Lower lobe of right lung (tissue), 2 donors: ENCODE results near the gene SRD5A2. TPM values are rescaled to one million over a fixed set of nuclear protein-coding genes. Genes with fewer than 3 reads are reported as not detected.

Experiments
- ATAC-seq, 2 donors: fragments of 200-7000 bp; cut with Tn5 transposase; one replicate each; pipeline ENCODE4 v1.9.1; 2020 to 2022; ENCODE audit warnings: mild to moderate bottlenecking in 2 of 2, moderate library complexity in 2 of 2
- DNase-seq: peaks from one replicate; pipeline ENCODE4 v3.0.0-alpha.2; 2020
- H3K27ac ChIP-seq: fragments of 200-600 bp; one replicate; pipeline ENCODE4 v1.8.0; 2022
- H3K27me3 ChIP-seq: fragments of 200-600 bp; one replicate; pipeline ENCODE4 v1.8.0; 2022; ENCODE audit warnings: low read depth
- H3K36me3 ChIP-seq: fragments of 200-600 bp; one replicate; pipeline ENCODE4 v1.8.0; 2022; ENCODE audit warnings: mild to moderate bottlenecking
- H3K4me1 ChIP-seq: fragments of 200-600 bp; one replicate; pipeline ENCODE4 v1.8.0; 2022
- H3K4me3 ChIP-seq: fragments of 200-600 bp; one replicate; pipeline ENCODE4 v1.8.0; 2022; ENCODE audit warnings: mild to moderate bottlenecking
- H3K9me3 ChIP-seq: fragments of 200-600 bp; one replicate; pipeline ENCODE4 v1.8.0; 2022
- CTCF ChIP-seq: fragments of 200-600 bp; IDR thresholded peaks from one replicate; pipeline ENCODE4 v1.8.0; 2022; ENCODE audit warnings: antibody characterized with exemption, mild to moderate bottlenecking
- intact Hi-C: fragments of 100-400 bp; cut with DNase I; formaldehyde crosslinking; loops from one replicate; pipeline ENCODE4 v1.11.0; 2022
- total RNA-seq: library from RNA; stranded (reverse); fragmentation: NEBNext Ultra II Directional; extraction: Animal tissue kit (Norgen Biotek cat#: 25700); gene quantifications from one replicate; pipeline ENCODE4 v1.2.1, GENCODE V29; 2021
- donor health status: DM: no; HTN: yes; CAD: no; lungs with severe emphysema.

Gene SRD5A2
- total RNA-seq, 1 donor from 2014 or later: 1.2 TPM

- no peaks in the 10 kb centered on the region for H3K27me3 ChIP-seq
- peaks cover 9% of the 10 kb centered on the region for H3K9me3 ChIP-seq
- DNase-seq: no peak
- H3K4me3 ChIP-seq: no peak overlapping the region
- no peak for TF ChIP-seq CTCF
- no peak for ATAC-seq
- H3K36me3 ChIP-seq: no peaks in the 10 kb centered on the region
- intact Hi-C loops: no loop called here
- H3K27ac ChIP-seq: no peak overlapping the region
- H3K4me1 ChIP-seq: no peaks in the 10 kb centered on the region
Observed at GRCh38 chr2:31553362-31553761, 27.4 kb downstream of the SRD5A2 start.

GRCh38 chr2:31547485-31547884, 33.3 kb downstream of the SRD5A2 start:
- intact Hi-C loops: no loop called here
- ATAC-seq: no peak
- no peak overlapping the region for H3K27ac ChIP-seq
- H3K27me3 ChIP-seq: no peaks in the 10 kb centered on the region
- peaks cover 25% of the 10 kb centered on the region for H3K9me3 ChIP-seq
- no peaks in the 10 kb centered on the region for H3K4me1 ChIP-seq
- DNase-seq: no peak
- TF ChIP-seq CTCF: no peak
- H3K4me3 ChIP-seq: no peak overlapping the region
- no peaks in the 10 kb centered on the region for H3K36me3 ChIP-seq

DNA sequence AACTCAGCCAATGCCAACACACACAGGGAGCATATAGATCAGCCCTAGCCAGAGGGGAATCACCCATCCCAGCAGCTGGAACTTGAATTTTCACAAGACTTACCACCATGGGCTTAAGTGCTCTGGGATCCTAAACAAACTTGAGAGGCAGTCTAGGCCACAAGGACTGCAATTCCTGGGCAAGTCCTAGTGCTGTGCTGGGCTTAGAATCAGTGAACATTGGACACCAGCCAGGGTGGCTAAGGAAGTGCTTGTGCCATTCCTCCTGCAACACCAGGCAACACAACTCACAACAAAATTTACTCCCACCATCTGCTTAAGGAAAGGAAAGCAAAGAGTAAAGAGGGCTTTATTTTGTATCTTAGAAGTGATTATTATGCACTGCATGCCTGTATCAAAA, 38.9 kb downstream of the SRD5A2 start:
- H3K4me3 ChIP-seq: no peak overlapping the region
- no peak for DNase-seq

GRCh38 chr2:31539505-31539904, 41.2 kb downstream of the SRD5A2 start:
- no peak overlapping the region for H3K27ac ChIP-seq
- no peak overlapping the region for H3K4me3 ChIP-seq
- no peak for DNase-seq
- intact Hi-C loops: no loop called here
- H3K4me1 ChIP-seq: no peaks in the 10 kb centered on the region
- TF ChIP-seq CTCF: no peak
- H3K27me3 ChIP-seq: no peaks in the 10 kb centered on the region
- ATAC-seq: no peak
- H3K9me3 ChIP-seq: peaks cover 19% of the 10 kb centered on the region
- no peaks in the 10 kb centered on the region for H3K36me3 ChIP-seq

More for the DNA sequence above, 38.9 kb downstream of the SRD5A2 start:
- Histone ChIP-seq H3K9me3 (peaks cover 19% of the 10 kb centered on the region), H3K27ac (no peak overlapping the region), H3K36me3 (no peaks in the 10 kb centered on the region), H3K4me1 (no peaks in the 10 kb centered on the region), H3K27me3 (no peaks in the 10 kb centered on the region)
- intact Hi-C loops: no loop called here
- no peak for TF ChIP-seq CTCF
- no peak for ATAC-seq

- no peaks in the 10 kb centered on the region for H3K4me1 ChIP-seq
- DNase-seq: no peak
- TF ChIP-seq CTCF: no peak
- intact Hi-C loops: no loop called here
- no peak overlapping the region for H3K4me3 ChIP-seq
- H3K27me3 ChIP-seq: no peaks in the 10 kb centered on the region
- no peak for ATAC-seq
- no peaks in the 10 kb centered on the region for H3K9me3 ChIP-seq
- no peaks in the 10 kb centered on the region for H3K36me3 ChIP-seq
- no peak overlapping the region for H3K27ac ChIP-seq
Observed at GRCh38 chr2:31535768-31536167, 45.0 kb downstream of the SRD5A2 start.

GRCh38 chr2:31534636-31535035, 46.1 kb downstream of the SRD5A2 start:
- ATAC-seq: no peak
- Histone ChIP-seq H3K27ac (no peak overlapping the region), H3K27me3 (peaks cover 5% of the 10 kb centered on the region), H3K4me1 (no peaks in the 10 kb centered on the region), H3K36me3 (no peaks in the 10 kb centered on the region), H3K9me3 (no peaks in the 10 kb centered on the region), H3K4me3 (no peak overlapping the region)
- TF ChIP-seq CTCF: no peak
- DNase-seq: no peak
- intact Hi-C loops: no loop called here
